K562 (cell line): ENCODE results near the gene DPH7. TPM values are rescaled to one million over a fixed set of nuclear protein-coding genes. Genes with fewer than 3 reads are reported as not detected.

ENCODE experiments used
- KAT2B ChIP-seq: IDR thresholded peaks from one replicate; pipeline ENCODE4 v1.6.1; 2012; ENCODE audit warnings: low read depth, mild to moderate bottlenecking, control low read depth, inconsistent platforms, low read length, moderate library complexity
- PPARD ChIP-seq: fragments of 250-450 bp; sonication (Bioruptor Pico); IDR thresholded peaks from 2 replicates; pipeline ENCODE4 v1.8.0; 2022; ENCODE audit warnings: inconsistent platforms, mild to moderate bottlenecking, moderate library complexity
- SMAD2 ChIP-seq: fragments of 150-350 bp; IDR thresholded peaks from 2 replicates; pipeline ENCODE4 v1.6.1; 2014; ENCODE audit warnings: low read depth, mild to moderate bottlenecking, low read length
- SMAD4 ChIP-seq: fragments of 250-450 bp; sonication (Bioruptor Pico); conservative IDR thresholded peaks from 2 replicates; pipeline ENCODE4 v1.8.0; 2021; ENCODE audit warnings: inconsistent platforms, mild to moderate bottlenecking, moderate library complexity
- SREBF2 ChIP-seq: sonication (generic); formaldehyde crosslinking; IDR thresholded peaks from 2 replicates; pipeline ENCODE4 v1.4.0; 2020; ENCODE audit warnings: mild to moderate bottlenecking, missing genetic modification reagents
- TBP ChIP-seq: optimal IDR thresholded peaks from 2 replicates; pipeline ENCODE3; 2011; ENCODE audit warnings: low read depth, low read length, improper control_type of control experiment
- TGIF2 ChIP-seq: sonication (generic); formaldehyde crosslinking; IDR thresholded peaks from 2 replicates; pipeline ENCODE4 v1.8.1; 2022; ENCODE audit warnings: mild to moderate bottlenecking, missing genetic modification reagents, moderate library complexity
- ZNF184 ChIP-seq: sonication (generic); formaldehyde crosslinking; IDR thresholded peaks from 2 replicates; pipeline ENCODE4 v1.5.0; 2020; ENCODE audit warnings: missing genetic modification reagents
- ZNF212 ChIP-seq: fragments of 450-650 bp; formaldehyde crosslinking; IDR thresholded peaks from 2 replicates; pipeline ENCODE4 v1.4.0; 2020; ENCODE audit warnings: mild to moderate bottlenecking
- polyA plus RNA-seq, 8 experiments: library from polyadenylated mRNA; depleted of rRNA in 4 of 8; stranded (reverse) in 5 of 8; unstranded in 3 of 8; fragments of >200 nt; fragmentation: Nextera tagmentation in 2 of 8; fragmentation: Illumina TruSeq in 1 of 8; extraction: Ambion mirVana in 2 of 8; extraction: Trizol in 1 of 8; gene quantifications; 2 replicates each; pipeline versions ENCODE4 v1.2.1 to v1.2.3, GENCODE V29; 2011 to 2014; ENCODE audit warnings: inconsistent platforms in 1 of 8, missing spikeins in 1 of 8
- total RNA-seq, 7 experiments: library from RNA; depleted of rRNA in 6 of 7; stranded (reverse); fragments of >200 nt in 6 of 7; fragmentation: Illumina TruSeq in 2 of 7; extraction: Trizol in 2 of 7; gene quantifications; 2 replicates each; pipeline versions ENCODE4 v1.2.1 to v1.2.3, GENCODE V29; 2011 to 2021; ENCODE audit warnings: low replicate concordance in 1 of 7
- TF ChIP-seq, protein P1 (sequence below): sonication (generic); formaldehyde crosslinking; IDR thresholded peaks from 2 replicates; pipeline ENCODE4 v1.8.0; 2022; ENCODE audit warnings: missing genetic modification reagents, mild to moderate bottlenecking, moderate library complexity, borderline replicate concordance
- TF ChIP-seq, protein P2 (sequence below), 2 experiments: fragments of 450-650 bp in 1 of 2; sonication (generic) in 1 of 2; formaldehyde crosslinking in 1 of 2; IDR thresholded peaks; 2 replicates each; pipeline versions ENCODE4 v1.7.1 to v1.9.0; 2016 to 2022; ENCODE audit warnings: inconsistent platforms in 1 of 2, mild to moderate bottlenecking in 1 of 2, missing genetic modification reagents in 1 of 2
- TF ChIP-seq, protein P3 (sequence below): fragments of 250-450 bp; sonication (Bioruptor Pico); IDR thresholded peaks from 2 replicates; pipeline ENCODE4 v1.8.0; 2021; ENCODE audit warnings: moderate library complexity, mild to moderate bottlenecking, inconsistent platforms
- TF ChIP-seq, protein P4 (sequence below): fragments of 450-650 bp; formaldehyde crosslinking; IDR thresholded peaks from 2 replicates; pipeline ENCODE4 v1.4.0; 2022; ENCODE audit warnings: missing genetic modification characterization

DPH7 gene
- total and polyA plus RNA-seq, 9 of the 15 experiments (the other 6 are each of a cell fraction or from before 2014, with no cell fraction given): 13.9 to 68.6 (median 41.3) TPM

DNA sequence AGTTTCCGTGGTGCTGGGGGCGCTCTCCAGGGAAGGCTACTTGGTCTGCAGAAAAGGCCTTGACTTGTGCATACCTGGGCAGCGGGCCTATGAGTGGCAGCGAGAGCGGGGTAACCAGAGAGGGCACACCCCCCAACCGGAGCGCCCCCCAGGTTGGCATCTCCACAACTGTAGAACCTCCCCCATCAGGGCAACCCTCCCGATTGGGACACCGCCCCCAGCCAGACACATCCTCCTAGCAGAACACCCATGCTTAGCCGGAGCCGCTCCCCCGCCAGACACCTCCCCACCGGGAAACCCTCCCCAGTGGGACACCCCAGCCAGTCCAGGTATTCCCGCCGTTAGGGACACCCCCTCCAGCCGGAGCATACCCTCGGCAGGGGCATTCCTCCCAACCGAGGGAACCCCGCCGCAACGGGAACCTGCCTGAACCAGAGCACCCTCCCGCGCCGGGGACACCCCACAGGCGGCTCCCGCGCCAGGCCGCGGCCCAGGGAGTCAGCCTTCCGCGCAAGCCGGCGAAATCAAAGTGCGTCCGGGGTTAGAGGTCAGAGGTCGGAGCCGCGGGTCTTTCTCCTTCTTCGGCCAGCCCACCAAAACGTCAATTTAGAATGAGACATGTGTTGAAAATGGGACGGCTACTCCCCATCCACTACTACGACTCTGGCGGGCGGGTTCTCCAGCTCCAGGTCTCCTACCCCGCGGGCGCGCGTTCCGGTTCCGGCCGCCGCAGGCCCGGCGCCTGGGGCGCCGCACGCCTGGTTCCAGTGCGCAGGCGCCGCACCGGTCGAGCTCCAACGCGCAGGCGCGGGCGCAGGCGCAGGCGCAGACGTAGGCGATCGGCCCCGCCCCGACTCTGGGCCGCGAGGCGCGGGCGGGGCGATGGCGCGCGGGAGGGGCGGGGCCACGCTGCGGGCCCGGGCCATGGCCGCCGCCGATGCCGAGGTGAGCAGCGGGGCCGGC lies 39.7 kb upstream of the DPH7 start, which contains the start of gene EHMT1 (continued):
- TF ChIP-seq, protein P1, sequence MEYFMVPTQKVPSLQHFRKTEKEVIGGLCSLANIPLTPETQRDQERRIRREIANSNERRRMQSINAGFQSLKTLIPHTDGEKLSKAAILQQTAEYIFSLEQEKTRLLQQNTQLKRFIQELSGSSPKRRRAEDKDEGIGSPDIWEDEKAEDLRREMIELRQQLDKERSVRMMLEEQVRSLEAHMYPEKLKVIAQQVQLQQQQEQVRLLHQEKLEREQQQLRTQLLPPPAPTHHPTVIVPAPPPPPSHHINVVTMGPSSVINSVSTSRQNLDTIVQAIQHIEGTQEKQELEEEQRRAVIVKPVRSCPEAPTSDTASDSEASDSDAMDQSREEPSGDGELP (CRISPR knock-in tag): peak; percentile 47; the same call in 1 of the 2 replicates
- TF ChIP-seq SMAD2 (no peak), TGIF2 (CRISPR knock-in tag) (no peak), KAT2B (no peak), ZNF184 (CRISPR knock-in tag) (no peak), TBP (peak; percentile 61), SMAD4 (CRISPR knock-in tag) (peak; percentile 80), SREBF2 (CRISPR knock-in tag) (no peak), PPARD (CRISPR knock-in tag) (no peak), ZNF212 (peak; percentile 49; the same call in 1 of the 2 replicates)
- TF ChIP-seq, protein P2, sequence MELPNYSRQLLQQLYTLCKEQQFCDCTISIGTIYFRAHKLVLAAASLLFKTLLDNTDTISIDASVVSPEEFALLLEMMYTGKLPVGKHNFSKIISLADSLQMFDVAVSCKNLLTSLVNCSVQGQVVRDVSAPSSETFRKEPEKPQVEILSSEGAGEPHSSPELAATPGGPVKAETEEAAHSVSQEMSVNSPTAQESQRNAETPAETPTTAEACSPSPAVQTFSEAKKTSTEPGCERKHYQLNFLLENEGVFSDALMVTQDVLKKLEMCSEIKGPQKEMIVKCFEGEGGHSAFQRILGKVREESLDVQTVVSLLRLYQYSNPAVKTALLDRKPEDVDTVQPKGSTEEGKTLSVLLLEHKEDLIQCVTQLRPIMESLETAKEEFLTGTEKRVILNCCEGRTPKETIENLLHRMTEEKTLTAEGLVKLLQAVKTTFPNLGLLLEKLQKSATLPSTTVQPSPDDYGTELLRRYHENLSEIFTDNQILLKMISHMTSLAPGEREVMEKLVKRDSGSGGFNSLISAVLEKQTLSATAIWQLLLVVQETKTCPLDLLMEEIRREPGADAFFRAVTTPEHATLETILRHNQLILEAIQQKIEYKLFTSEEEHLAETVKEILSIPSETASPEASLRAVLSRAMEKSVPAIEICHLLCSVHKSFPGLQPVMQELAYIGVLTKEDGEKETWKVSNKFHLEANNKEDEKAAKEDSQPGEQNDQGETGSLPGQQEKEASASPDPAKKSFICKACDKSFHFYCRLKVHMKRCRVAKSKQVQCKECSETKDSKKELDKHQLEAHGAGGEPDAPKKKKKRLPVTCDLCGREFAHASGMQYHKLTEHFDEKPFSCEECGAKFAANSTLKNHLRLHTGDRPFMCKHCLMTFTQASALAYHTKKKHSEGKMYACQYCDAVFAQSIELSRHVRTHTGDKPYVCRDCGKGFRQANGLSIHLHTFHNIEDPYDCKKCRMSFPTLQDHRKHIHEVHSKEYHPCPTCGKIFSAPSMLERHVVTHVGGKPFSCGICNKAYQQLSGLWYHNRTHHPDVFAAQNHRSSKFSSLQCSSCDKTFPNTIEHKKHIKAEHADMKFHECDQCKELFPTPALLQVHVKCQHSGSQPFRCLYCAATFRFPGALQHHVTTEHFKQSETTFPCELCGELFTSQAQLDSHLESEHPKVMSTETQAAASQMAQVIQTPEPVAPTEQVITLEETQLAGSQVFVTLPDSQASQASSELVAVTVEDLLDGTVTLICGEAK (IDR thresholded peaks at IDR 0.05): peak; percentile 94
- TF ChIP-seq, protein P2 (CRISPR knock-in tag; IDR thresholded peaks at IDR 0.05): no peak
- TF ChIP-seq, protein P3, sequence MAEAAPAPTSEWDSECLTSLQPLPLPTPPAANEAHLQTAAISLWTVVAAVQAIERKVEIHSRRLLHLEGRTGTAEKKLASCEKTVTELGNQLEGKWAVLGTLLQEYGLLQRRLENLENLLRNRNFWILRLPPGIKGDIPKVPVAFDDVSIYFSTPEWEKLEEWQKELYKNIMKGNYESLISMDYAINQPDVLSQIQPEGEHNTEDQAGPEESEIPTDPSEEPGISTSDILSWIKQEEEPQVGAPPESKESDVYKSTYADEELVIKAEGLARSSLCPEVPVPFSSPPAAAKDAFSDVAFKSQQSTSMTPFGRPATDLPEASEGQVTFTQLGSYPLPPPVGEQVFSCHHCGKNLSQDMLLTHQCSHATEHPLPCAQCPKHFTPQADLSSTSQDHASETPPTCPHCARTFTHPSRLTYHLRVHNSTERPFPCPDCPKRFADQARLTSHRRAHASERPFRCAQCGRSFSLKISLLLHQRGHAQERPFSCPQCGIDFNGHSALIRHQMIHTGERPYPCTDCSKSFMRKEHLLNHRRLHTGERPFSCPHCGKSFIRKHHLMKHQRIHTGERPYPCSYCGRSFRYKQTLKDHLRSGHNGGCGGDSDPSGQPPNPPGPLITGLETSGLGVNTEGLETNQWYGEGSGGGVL (CRISPR knock-in tag): no peak
- TF ChIP-seq, protein P4, sequence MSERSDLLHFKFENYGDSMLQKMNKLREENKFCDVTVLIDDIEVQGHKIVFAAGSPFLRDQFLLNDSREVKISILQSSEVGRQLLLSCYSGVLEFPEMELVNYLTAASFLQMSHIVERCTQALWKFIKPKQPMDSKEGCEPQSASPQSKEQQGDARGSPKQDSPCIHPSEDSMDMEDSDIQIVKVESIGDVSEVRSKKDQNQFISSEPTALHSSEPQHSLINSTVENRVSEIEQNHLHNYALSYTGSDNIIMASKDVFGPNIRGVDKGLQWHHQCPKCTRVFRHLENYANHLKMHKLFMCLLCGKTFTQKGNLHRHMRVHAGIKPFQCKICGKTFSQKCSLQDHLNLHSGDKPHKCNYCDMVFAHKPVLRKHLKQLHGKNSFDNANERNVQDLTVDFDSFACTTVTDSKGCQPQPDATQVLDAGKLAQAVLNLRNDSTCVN: no peak
